HEK293T (cell line): ENCODE data around the gene GLI1.

ENCODE experiments used
- ELF4 ChIP-seq: fragments of 450-650 bp; IDR thresholded peaks from 2 replicates; pipeline ENCODE4 v1.6.1; 2017; ENCODE audit warnings: antibody characterized with exemption
- FOXM1 ChIP-seq: fragments of 450-650 bp; IDR thresholded peaks from 2 replicates; pipeline ENCODE4 v1.6.1; 2017; ENCODE audit warnings: mild to moderate bottlenecking, borderline replicate concordance
- HDGF ChIP-seq: fragments of 450-650 bp; IDR thresholded peaks from 2 replicates; pipeline ENCODE4 v1.6.1; 2017; ENCODE audit warnings: antibody characterized with exemption, borderline replicate concordance
- SP1 ChIP-seq: fragments of 450-650 bp; IDR thresholded peaks from 2 replicates; pipeline ENCODE4 v1.6.1; 2017
- SUZ12 ChIP-seq: fragments of 450-650 bp; IDR thresholded peaks from 2 replicates; pipeline ENCODE4 v1.6.1; 2016; ENCODE audit warnings: mild to moderate bottlenecking
- TARDBP ChIP-seq: fragments of 450-650 bp; IDR thresholded peaks from 2 replicates; pipeline ENCODE4 v1.6.1; 2016

DNA sequence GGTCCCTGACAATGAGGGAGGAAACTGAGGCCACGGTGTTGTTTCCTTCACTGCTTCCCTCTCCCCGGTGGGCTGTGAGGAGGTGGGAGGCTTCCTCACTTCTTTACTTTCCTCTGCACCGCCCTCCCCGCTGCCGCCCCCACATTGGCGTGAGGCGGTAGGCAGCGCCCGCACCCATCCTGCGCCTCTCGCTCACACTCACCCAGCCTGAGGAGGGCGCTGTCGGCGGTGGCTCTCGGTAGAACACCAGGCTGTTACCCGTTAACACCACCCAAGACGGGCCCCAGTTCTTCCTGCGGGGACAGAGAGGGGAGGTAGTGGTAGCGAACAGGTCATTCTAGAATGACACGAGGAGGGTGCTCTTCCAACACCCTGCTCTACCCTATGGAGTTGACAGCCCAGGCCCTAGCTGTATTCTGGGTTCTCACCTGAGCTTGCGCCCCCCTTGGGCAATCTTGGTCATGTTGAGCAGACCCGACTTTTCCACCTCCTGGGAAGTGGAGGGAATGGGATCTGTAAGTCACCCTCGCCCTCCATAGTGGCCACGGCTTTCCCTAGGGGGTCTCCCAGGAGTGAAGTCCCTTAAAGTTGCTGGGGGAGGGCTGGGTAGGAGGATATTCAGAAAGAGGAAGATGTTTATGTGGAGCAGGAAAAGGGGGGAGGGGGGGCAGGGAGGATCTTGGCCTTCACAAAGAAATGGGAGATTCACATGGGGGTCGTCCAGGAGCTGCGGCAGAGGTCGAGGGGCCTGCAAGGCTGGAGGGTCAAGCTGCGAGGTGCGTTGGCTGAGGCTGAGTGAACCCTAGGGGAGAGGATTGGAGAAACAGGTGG is 16.8 kb downstream of the GLI1 start:
- TF ChIP-seq HDGF: no peak
- TF ChIP-seq ELF4: no peak
- TF ChIP-seq SUZ12: no peak
- no peak for TF ChIP-seq SP1
- no peak for TF ChIP-seq FOXM1
- no peak for TF ChIP-seq TARDBP
